GM12878 (cell line): ENCODE measurements around the gene TXNIP. TPM values are rescaled to one million over a fixed set of nuclear protein-coding genes. Genes with fewer than 3 reads are reported as not detected.

Experiments used
- ATAC-seq: fragments of 200-7000 bp; cut with Tn5 transposase; 3 replicates; pipeline ENCODE4 v1.9.1; 2020; ENCODE audit warnings: mild to moderate bottlenecking, moderate library complexity
- BruUV-seq: library from RNA; stranded (reverse); fragments of 400-500 nt; replicated peaks from 2 replicates; lab custom pipeline; 2021; lab: Mats Ljungman, UMichigan
- CTCF ChIA-PET: fragments of 300-600 bp; sonication (Branson Sonifier 250); formaldehyde crosslinking; extraction: SDS; loops from one replicate; lab custom pipeline; 2021; ENCODE audit warnings: inconsistent platforms; lab: Yijun Ruan, JAX
- POLR2A ChIA-PET: fragments of 350-600 bp; formaldehyde crosslinking; extraction: SDS; loops from one replicate; lab custom pipeline; 2021; ENCODE audit warnings: inconsistent platforms; lab: Charles Lee
- RAD21 ChIA-PET: fragments of 300-600 bp; sonication (Branson Sonifier 250); formaldehyde crosslinking; loops from one replicate; lab custom pipeline; 2023; ENCODE audit warnings: antibody characterized with exemption; ENCODE audit not compliant: unreplicated experiment; lab: Charles Lee
- SMC1A ChIA-PET: fragments of 300-600 bp; sonication (Branson Sonifier 250); formaldehyde crosslinking; loops from one replicate; lab custom pipeline; 2023; ENCODE audit not compliant: unreplicated experiment, uncharacterized antibody; lab: Charles Lee
- DNase-seq: peaks from one replicate; pipeline ENCODE4 v3.0.0-alpha.2; 2011; ENCODE audit warnings: low read depth, low spot score
- FAIRE-seq: peaks from 3 replicates; lab custom pipeline; 2011; peaks lifted over from hg19 to GRCh38; lab: Jason Lieb, UNC
- H2AFZ ChIP-seq: 2 replicates; pipeline ENCODE4 v1.6.0; 2011; ENCODE audit warnings: low read depth, low read length, control low read depth; ENCODE audit not compliant: control insufficient read depth
- H3K27ac ChIP-seq: 2 replicates; pipeline ENCODE4 v1.5.1; 2011; ENCODE audit warnings: control low read depth; ENCODE audit not compliant: control insufficient read depth, insufficient read depth
- H3K27me3 ChIP-seq, 2 experiments: replicated peaks in 1 of 2; 2 replicates each; pipeline versions ENCODE4 v1.6.0 to v1.6.1; 2011; ENCODE audit warnings: low read length in 1 of 2; ENCODE audit not compliant: control insufficient read depth in 2 of 2, insufficient read depth in 2 of 2
- H3K36me3 ChIP-seq, 2 experiments: 2 replicates each; pipeline ENCODE4 v1.5.1; 2011; ENCODE audit warnings: low read length in 1 of 2; ENCODE audit not compliant: control insufficient read depth in 2 of 2, insufficient read depth in 2 of 2
- H3K4me1 ChIP-seq: 2 replicates; pipeline ENCODE4 v1.6.1; 2011; ENCODE audit warnings: mild to moderate bottlenecking, low read length, moderate library complexity, mixed read lengths; ENCODE audit not compliant: control insufficient read depth, insufficient read depth
- H3K4me2 ChIP-seq: 2 replicates; pipeline ENCODE4 v1.6.0; 2011; ENCODE audit warnings: control low read depth; ENCODE audit not compliant: control insufficient read depth, insufficient read depth
- H3K4me3 ChIP-seq: fragments of 200-600 bp; sonication (generic); 2 replicates; pipeline ENCODE4 v1.5.1; 2016
- H3K79me2 ChIP-seq: 2 replicates; pipeline ENCODE4 v1.6.0; 2011; ENCODE audit warnings: low read length; ENCODE audit not compliant: control insufficient read depth, insufficient read depth
- H3K9ac ChIP-seq: 2 replicates; pipeline ENCODE4 v1.8.0; 2011; ENCODE audit warnings: low read length, control low read depth, mixed read lengths; ENCODE audit not compliant: control insufficient read depth, insufficient read depth
- H3K9me3 ChIP-seq: replicated peaks from 3 replicates; pipeline ENCODE4 v1.5.1; 2011; ENCODE audit warnings: mild to moderate bottlenecking, low read length; ENCODE audit not compliant: control insufficient read depth, insufficient read depth
- H4K20me1 ChIP-seq: 2 replicates; pipeline ENCODE4 v1.6.0; 2011; ENCODE audit not compliant: control insufficient read depth, insufficient read depth
- BRCA1 ChIP-seq: IDR thresholded peaks from 2 replicates; pipeline ENCODE4 v1.6.1; 2011; ENCODE audit warnings: low read depth, low read length, improper control_type of control experiment
- CBX3 ChIP-seq: fragments of 200-600 bp; sonication (generic); IDR thresholded peaks from 2 replicates; pipeline ENCODE4 v1.6.1; 2016; ENCODE audit warnings: low read depth, borderline replicate concordance
- CHD1 ChIP-seq: IDR thresholded peaks from 2 replicates; pipeline ENCODE4 v1.6.1; 2012; ENCODE audit warnings: low read depth, low read length, improper control_type of control experiment
- CREM ChIP-seq: IDR thresholded peaks from 2 replicates; pipeline ENCODE4 v1.6.1; 2014; ENCODE audit warnings: antibody characterized with exemption, low read depth
- HDAC2 ChIP-seq: fragments of 200-600 bp; sonication (generic); IDR thresholded peaks from 2 replicates; pipeline ENCODE4 v1.6.1; 2017
- IRF3 ChIP-seq: fragments of 450-650 bp; IDR thresholded peaks from 2 replicates; pipeline ENCODE4 v1.6.1; 2014; ENCODE audit warnings: mild to moderate bottlenecking
- KAT2A ChIP-seq: conservative IDR thresholded peaks from 2 replicates; pipeline ENCODE4 v1.6.1; 2011; ENCODE audit warnings: low read depth, low read length; ENCODE audit not compliant: control insufficient read depth
- NFXL1 ChIP-seq: fragments of 450-650 bp; IDR thresholded peaks from 2 replicates; pipeline ENCODE4 v1.6.1; 2017; ENCODE audit warnings: antibody characterized with exemption, mild to moderate bottlenecking, borderline replicate concordance
- SRF ChIP-seq, 2 experiments: IDR thresholded peaks; 2 replicates each; pipeline ENCODE4 v1.6.1; 2011; ENCODE audit warnings: low read depth in 2 of 2, low read length in 2 of 2, mild to moderate bottlenecking in 1 of 2, moderate library complexity in 1 of 2
- ZNF207 ChIP-seq: fragments of 450-650 bp; IDR thresholded peaks from 2 replicates; pipeline ENCODE4 v1.6.1; 2014; ENCODE audit warnings: antibody characterized with exemption, mild to moderate bottlenecking, borderline replicate concordance
- ZSCAN29 ChIP-seq: fragments of 450-650 bp; IDR thresholded peaks from 2 replicates; pipeline ENCODE4 v1.6.1; 2017; ENCODE audit warnings: mild to moderate bottlenecking, moderate library complexity
- WGBS: methylation state at CpG from one replicate; pipeline ENCODE4 v1.1.6; 2016; ENCODE audit warnings: low lambda C conversion rate; ENCODE audit not compliant: insufficient replicate concordance, insufficient coverage; ENCODE audit errors: missing lambda C conversion rate; 5-methylcytosine and 5-hydroxymethylcytosine counted together
- in situ Hi-C: fragments of 300-500 bp; cut with MboI; formaldehyde crosslinking; loops from 9 replicates; pipeline ENCODE4 v1.14.3; 2018; ENCODE audit warnings: mixed read lengths
- intact Hi-C: fragments of 100-400 bp; cut with micrococcal nuclease; formaldehyde crosslinking; loops from one replicate; pipeline ENCODE4 v1.14.2; 2022; ENCODE audit not compliant: unreplicated experiment
- polyA plus RNA-seq, 11 experiments: library from polyadenylated mRNA; depleted of rRNA in 4 of 11; unstranded in 6 of 11; stranded (reverse) in 5 of 11; fragments of >200 nt; fragmentation: Nextera tagmentation in 4 of 11; fragmentation: Illumina TruSeq in 1 of 11; extraction: Ambion mirVana in 4 of 11; extraction: Trizol in 1 of 11; gene quantifications; 1 replicate in 1 of 11; 2 replicates in 10 of 11; pipeline versions ENCODE4 v1.2.1 to v1.2.3, GENCODE V29; 2011 to 2016; ENCODE audit warnings: inconsistent platforms in 2 of 11, missing spikeins in 2 of 11, low read depth in 1 of 11
- total RNA-seq, 4 experiments: library from RNA; depleted of rRNA in 3 of 4; stranded (reverse); fragments of >200 nt in 3 of 4; fragmentation: Illumina TruSeq in 1 of 4; extraction: Trizol in 1 of 4; gene quantifications; 2 replicates each; pipeline versions ENCODE4 v1.2.1 to v1.2.3, GENCODE V29; 2013 to 2021

TXNIP gene
- total and polyA plus RNA-seq, 10 of the 15 experiments (the other 5 are each of a cell fraction or from before 2014, with no cell fraction given): 48.7 to 133 (median 107) TPM

GRCh38 chr1:145985129-145985501, 11.3 kb downstream of the TXNIP start:
- Histone ChIP-seq H3K36me3 (no peaks in the 10 kb centered on the region), H3K4me2 (no peak overlapping the region), H3K27ac (peak overlapping the region; percentile 14; the same call in 1 of the 2 replicates), H3K79me2 (no peaks in the 10 kb centered on the region), H2AFZ (no peak overlapping the region), H3K4me3 (no peak overlapping the region), H3K9ac (no peak overlapping the region), H4K20me1 (no peaks in the 10 kb centered on the region), H3K9me3 (no peaks in the 10 kb centered on the region), H3K4me1 (peaks cover 29% of the 10 kb centered on the region), H3K27me3 (no peaks in the 10 kb centered on the region)
- in situ Hi-C loops (no loop called here), intact Hi-C loops (no loop called here)
- SMC1A ChIA-PET: interaction anchor here (10.9 kb wide), 1 partner anchor 8 kb away, joined by 244 read pairs; the partner anchor contains the start of gene TXNIP
- ATAC-seq (no peak), FAIRE-seq (no peak), DNase-seq (no peak)
- RAD21 ChIA-PET: interaction anchor here (1.2 kb wide), 1 partner anchor 50 kb away, joined by 3 read pairs; no protein-coding TSS in a partner anchor
- POLR2A ChIA-PET: interaction anchor here (1.1 to 3.9 kb wide), 5 partner anchors 8 to 21 kb away, joined by 3 to 21 read pairs (median 4); partner anchors contain the start of genes ANKRD34A, POLR3GL and TXNIP
- WGBS: 69% methylated on average over 2 of the region's 2 CpGs
- CTCF ChIA-PET: interaction anchor here (0.8 to 9.4 kb wide), 3 partner anchors 7 to 24 kb away, joined by 3 to 196 read pairs (median 3); partner anchors contain the start of gene TXNIP
- BruUV-seq: no TSS peak
- no peak for TF ChIP-seq IRF3
- TF ChIP-seq CREM: no peak
- no peak for TF ChIP-seq CBX3
- no peak for TF ChIP-seq HDAC2
- TF ChIP-seq BRCA1: no peak
- TF ChIP-seq ZSCAN29: no peak
- no peak for TF ChIP-seq ZNF207
- TF ChIP-seq CHD1: no peak
- TF ChIP-seq SRF (IDR thresholded peaks at IDR 0.05; ENCODE audit: low read depth in 2 of 2, low read length in 2 of 2): no peak
- TF ChIP-seq KAT2A: no peak
- TF ChIP-seq NFXL1: no peak
- TF ChIP-seq, all 136 proteins: peak for 0
